ENCODE results near the gene CD248. TPM values are rescaled to one million over a fixed set of nuclear protein-coding genes. Genes with fewer than 3 reads are reported as not detected.
"Not testable (repeated sequence)": the region's sequence is repeated elsewhere in the genome, so short reads cannot be mapped to it uniquely, and the experiment has no call there.

CD248 gene
- total RNA-seq, 2 donors from 2014 or later: 7.6 to 10.7 TPM

DNA sequence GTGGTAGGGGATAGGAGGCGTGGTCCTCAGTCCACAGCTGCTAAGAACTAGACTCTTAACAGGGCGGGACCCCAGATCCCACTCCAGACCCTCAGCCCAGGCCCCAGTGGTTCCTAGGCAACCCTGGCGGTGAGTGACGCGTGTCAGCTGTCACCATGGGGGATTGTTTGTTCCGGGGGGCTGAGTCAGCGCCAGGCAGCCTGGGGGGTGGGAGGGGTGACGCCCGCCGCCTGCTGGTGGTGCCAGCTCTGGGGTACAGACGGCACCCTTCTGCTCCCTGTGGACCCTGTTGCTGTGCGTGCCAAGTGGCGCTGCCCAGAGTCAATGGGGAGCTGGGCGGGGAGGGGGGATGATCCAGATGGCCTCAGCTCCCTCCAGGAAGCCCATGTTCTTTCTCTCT, 36.4 kb downstream of the CD248 start:
- Histone ChIP-seq H3K36me3 (peaks cover 19% of the 10 kb centered on the region), H3K27me3 (no peaks in the 10 kb centered on the region), H3K4me1 (peaks cover 0 to 33% of the 10 kb centered on the region in 2 donors), H3K9me3 (no peaks in the 10 kb centered on the region), H3K4me3 (no peak overlapping the region), H3K27ac (no peak overlapping the region)
- TF ChIP-seq, protein P1, sequence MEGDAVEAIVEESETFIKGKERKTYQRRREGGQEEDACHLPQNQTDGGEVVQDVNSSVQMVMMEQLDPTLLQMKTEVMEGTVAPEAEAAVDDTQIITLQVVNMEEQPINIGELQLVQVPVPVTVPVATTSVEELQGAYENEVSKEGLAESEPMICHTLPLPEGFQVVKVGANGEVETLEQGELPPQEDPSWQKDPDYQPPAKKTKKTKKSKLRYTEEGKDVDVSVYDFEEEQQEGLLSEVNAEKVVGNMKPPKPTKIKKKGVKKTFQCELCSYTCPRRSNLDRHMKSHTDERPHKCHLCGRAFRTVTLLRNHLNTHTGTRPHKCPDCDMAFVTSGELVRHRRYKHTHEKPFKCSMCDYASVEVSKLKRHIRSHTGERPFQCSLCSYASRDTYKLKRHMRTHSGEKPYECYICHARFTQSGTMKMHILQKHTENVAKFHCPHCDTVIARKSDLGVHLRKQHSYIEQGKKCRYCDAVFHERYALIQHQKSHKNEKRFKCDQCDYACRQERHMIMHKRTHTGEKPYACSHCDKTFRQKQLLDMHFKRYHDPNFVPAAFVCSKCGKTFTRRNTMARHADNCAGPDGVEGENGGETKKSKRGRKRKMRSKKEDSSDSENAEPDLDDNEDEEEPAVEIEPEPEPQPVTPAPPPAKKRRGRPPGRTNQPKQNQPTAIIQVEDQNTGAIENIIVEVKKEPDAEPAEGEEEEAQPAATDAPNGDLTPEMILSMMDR (IDR thresholded peaks at IDR 0.05): no peak
- no peak for DNase-seq (ENCODE audit: low spot score)

GRCh38 chr11:66279092-66279734, 37.6 kb downstream of the CD248 start:
- Histone ChIP-seq H3K4me1 (peaks cover 0 to 29% of the 10 kb centered on the region in 2 donors), H3K4me3 (no peak overlapping the region), H3K36me3 (peaks cover 23% of the 10 kb centered on the region), H3K27me3 (no peaks in the 10 kb centered on the region), H3K9me3 (no peaks in the 10 kb centered on the region), H3K27ac (no peak overlapping the region)
- TF ChIP-seq, protein P1 (IDR thresholded peaks at IDR 0.05): no peak
- DNase-seq (ENCODE audit: low spot score): no peak

DNA sequence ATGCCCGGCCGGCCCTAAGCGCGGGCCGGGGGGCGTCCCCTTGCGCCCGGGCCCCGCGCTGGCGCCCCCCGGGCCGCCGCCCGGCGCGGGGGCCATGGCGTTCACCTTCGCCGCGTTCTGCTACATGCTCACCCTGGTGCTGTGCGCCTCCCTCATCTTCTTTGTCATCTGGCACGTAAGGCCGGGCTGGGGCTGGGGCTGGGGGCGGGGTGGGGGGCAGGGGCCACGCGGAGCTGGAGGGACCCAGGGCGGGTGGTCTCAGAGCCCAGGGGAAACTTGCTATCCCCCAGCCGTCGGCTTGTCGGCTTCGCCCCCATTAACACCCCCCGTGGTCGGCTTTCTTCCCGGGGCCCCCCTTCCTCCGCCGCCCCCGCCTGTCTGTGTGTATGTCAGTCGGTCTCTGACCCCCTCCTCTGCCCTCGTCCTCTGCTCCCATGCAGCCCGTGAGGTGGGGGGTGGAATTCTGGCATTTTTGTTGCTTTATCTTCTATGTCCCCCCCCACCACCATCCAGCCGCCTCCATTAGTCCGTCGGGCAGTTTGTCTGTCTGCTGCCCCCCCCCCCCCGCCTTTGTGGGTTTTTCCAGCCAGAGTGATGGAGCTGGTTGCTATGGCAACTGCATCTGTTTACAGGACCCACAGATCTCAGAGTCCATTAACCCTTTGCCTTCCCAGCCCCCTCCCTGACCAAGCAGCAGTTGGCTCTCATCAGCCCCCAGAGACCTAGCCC, 38.3 kb downstream of the CD248 start:
- no peak for DNase-seq (ENCODE audit: low spot score)
- no peaks in the 10 kb centered on the region for H3K27me3 ChIP-seq
- peaks cover 30% of the 10 kb centered on the region for H3K36me3 ChIP-seq
- H3K27ac ChIP-seq: no peak overlapping the region
- H3K9me3 ChIP-seq: no peaks in the 10 kb centered on the region
- H3K4me3 ChIP-seq: peak overlapping the region in 1 of 2 donors; percentile 52
- peaks cover 0 to 29% of the 10 kb centered on the region in 2 donors for H3K4me1 ChIP-seq
- TF ChIP-seq, protein P1 (IDR thresholded peaks at IDR 0.05): no peak

DNA sequence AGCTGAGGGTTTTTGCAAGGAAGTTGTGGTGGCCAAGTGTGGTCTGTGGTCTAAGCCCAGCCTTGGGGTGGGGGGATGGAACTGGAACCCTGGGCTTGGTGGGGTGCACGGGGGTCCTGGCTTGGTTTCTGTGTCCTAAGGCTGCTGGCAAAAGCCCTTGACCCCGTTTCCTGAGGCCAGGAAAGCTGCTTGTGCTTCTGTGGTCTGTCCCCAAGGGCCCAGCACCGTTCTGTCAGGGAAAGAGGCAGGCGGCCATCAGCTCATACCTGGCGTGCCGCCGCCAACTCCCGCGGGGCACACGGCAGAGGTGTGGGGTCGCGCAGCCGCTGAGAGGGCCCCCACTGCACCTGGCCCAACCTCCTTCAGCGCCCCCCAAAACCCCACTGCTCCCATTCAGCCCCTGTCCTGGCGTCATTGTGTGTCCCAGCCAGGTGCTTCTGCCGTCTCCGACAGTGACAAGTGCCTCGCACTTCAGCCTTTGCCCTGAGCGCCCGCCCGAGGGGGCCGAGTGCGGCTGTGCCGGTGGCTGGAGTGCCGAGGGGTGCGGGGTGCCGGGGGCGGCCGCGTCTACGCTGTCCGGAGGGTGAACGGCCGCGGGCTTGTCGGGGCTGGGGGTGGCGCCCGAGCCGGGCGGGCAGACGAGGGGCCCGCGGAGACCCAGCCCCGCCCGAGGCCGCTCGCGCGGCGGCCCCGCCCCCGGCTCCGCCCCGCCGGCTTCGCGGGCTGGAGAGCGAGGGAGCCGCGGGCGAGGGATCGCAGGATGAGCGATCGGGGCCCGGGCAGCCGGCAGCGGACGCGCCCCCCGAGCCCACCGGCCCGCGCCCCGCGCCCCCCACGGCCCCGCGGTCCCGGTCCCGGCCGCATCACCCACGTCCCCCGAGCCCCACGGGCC, 39.1 kb downstream of the CD248 start, which contains the start of gene CNIH2:
CNIH2 (plus strand) TSS at position 705 of the 892 bp plus-strand sequence. CDS start 282 bp downstream, outside the sequence.
- H3K27me3 ChIP-seq: no peaks in the 10 kb centered on the region
- DNase-seq (ENCODE audit: low spot score): no peak
- peaks cover 38% of the 10 kb centered on the region for H3K36me3 ChIP-seq
- H3K27ac ChIP-seq: peak within 1 kb of the TSS; percentile 13 to 43
- peaks cover 0 to 26% of the 10 kb centered on the region in 2 donors for H3K4me1 ChIP-seq
- TF ChIP-seq, protein P1 (IDR thresholded peaks at IDR 0.05): no peak
- no peaks in the 10 kb centered on the region for H3K9me3 ChIP-seq
- H3K4me3 ChIP-seq: peak within 1 kb of the TSS; percentile 29 to 52

DNA sequence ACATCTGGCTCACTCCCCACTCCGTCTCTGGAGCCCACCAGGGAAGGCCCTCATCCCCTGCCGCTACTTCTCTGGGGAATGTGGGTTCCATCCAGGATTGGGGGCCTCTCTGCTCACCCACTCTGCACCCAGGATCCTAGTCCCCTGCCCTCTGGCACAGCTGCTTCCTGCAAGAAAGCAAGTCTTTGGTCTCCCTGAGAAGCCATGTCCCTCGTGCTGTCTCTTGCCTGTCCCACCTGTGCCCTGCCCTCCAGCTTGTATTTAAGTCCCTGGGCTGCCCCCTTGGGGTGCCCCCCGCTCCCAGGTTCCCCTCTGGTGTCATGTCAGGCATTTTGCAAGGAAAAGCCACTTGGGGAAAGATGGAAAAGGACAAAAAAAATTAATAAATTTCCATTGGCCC, 39.8 kb downstream of the CD248 start:
- H3K27ac ChIP-seq: peak overlapping the region in 1 of 2 donors; percentile 43
- H3K27me3 ChIP-seq; DNase-seq (ENCODE audit: low spot score); H3K4me3 ChIP-seq; H3K9me3 ChIP-seq: not testable (repeated sequence)
- peaks cover 44% of the 10 kb centered on the region for H3K36me3 ChIP-seq
- H3K4me1 ChIP-seq: peaks cover 0 to 19% of the 10 kb centered on the region in 2 donors

DNA sequence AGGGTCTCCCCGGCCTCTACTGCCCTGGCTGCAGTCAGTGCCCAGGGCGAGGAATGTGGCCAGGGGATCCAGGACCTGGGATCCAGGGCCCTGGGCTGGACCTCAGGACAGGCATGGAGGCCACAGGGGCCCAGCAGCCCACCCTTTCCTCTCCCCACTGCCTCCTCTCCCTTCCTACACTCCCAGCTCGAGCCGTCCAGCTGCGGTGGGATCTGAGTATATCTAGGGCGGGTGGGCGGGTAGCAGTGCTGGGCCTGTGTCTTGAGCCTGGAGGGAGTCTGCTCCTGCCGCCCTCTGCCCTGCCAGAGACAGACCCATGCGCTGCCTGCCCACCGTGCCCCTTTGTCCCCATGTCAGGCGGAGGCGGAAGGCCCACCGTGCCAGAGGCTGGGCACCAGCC, 40.2 kb downstream of the CD248 start:
- Histone ChIP-seq H3K4me1 (peaks cover 0 to 17% of the 10 kb centered on the region in 2 donors), H3K36me3 (peaks cover 49% of the 10 kb centered on the region)
- not testable (repeated sequence) for DNase-seq (ENCODE audit: low spot score); H3K9me3 ChIP-seq; H3K27ac ChIP-seq; H3K27me3 ChIP-seq; H3K4me3 ChIP-seq
